Measurements from ENCODE around the gene FKBP7. TPM values are rescaled to one million over a fixed set of nuclear protein-coding genes. Genes with fewer than 3 reads are reported as not detected.

FKBP7 gene
- total and polyA plus RNA-seq, 2 of the 13 experiments (the other 11 are each of a cell fraction or from before 2014, with no cell fraction given): 12.4 to 14.8 TPM

- peak; percentile 67 for TF ChIP-seq ISL2 (CRISPR knock-in tag; IDR thresholded peaks at IDR 0.05)
- peak; percentile 93; the same call in 1 of the 2 replicates for TF ChIP-seq ZNF414 (CRISPR knock-in tag; IDR thresholded peaks at IDR 0.05)
- TF ChIP-seq ATRX (CRISPR knock-in tag; IDR thresholded peaks at IDR 0.05; ENCODE audit: borderline replicate concordance): no peak
- TF ChIP-seq ZEB1 (IDR thresholded peaks at IDR 0.05; ENCODE audit: insufficient replicate concordance, low read depth): no peak
- no peak for TF ChIP-seq DNMT3B (CRISPR knock-in tag; conservative IDR thresholded peaks at IDR 0.05)
- TF ChIP-seq KDM5A (IDR thresholded peaks at IDR 0.05; ENCODE audit: borderline replicate concordance, low read length): peak; percentile 75; the same call in 1 of the 2 replicates
- peak; percentile 98 for TF ChIP-seq PHF5A (CRISPR knock-in tag; IDR thresholded peaks at IDR 0.05; ENCODE audit: low read depth, unreplicated experiment)
- no peak for TF ChIP-seq PRDM4 (CRISPR knock-in tag; IDR thresholded peaks at IDR 0.05; ENCODE audit: borderline replicate concordance)
- TF ChIP-seq ZNF597 (CRISPR knock-in tag; IDR thresholded peaks at IDR 0.05): no peak
- no peak for TF ChIP-seq HMG20A (CRISPR knock-in tag; IDR thresholded peaks at IDR 0.05; ENCODE audit: borderline replicate concordance)
- peak; percentile 99 for TF ChIP-seq ZNF772 (CRISPR knock-in tag; IDR thresholded peaks at IDR 0.05)
- TF ChIP-seq ZBTB37 (CRISPR knock-in tag; IDR thresholded peaks at IDR 0.05): no peak
- TF ChIP-seq HMG20B (CRISPR knock-in tag; conservative IDR thresholded peaks at IDR 0.05): no peak; the same call in none of the 2 replicates
- TF ChIP-seq ZBTB8A (CRISPR knock-in tag; IDR thresholded peaks at IDR 0.05; ENCODE audit: borderline replicate concordance, low read depth): peak; percentile 93
- TF ChIP-seq THYN1 (CRISPR knock-in tag; IDR thresholded peaks at IDR 0.05; ENCODE audit: borderline replicate concordance, low read depth): 0 out of 2 replicates have a peak, but pooled peaks have one; percentile 77
- 0 out of 2 replicates have a peak, but pooled peaks have one; percentile 14 for TF ChIP-seq ZBTB34 (CRISPR knock-in tag; IDR thresholded peaks at IDR 0.05)
- no peak for TF ChIP-seq ZNF496 (CRISPR knock-in tag; IDR thresholded peaks at IDR 0.05; ENCODE audit: insufficient replicate concordance)
- TF ChIP-seq ATF7-NPFF (CRISPR knock-in tag; IDR thresholded peaks at IDR 0.05; ENCODE audit: low read depth): peak; percentile 82
- TF ChIP-seq ZNF224 (CRISPR knock-in tag; IDR thresholded peaks at IDR 0.05): no peak; the same call in 1 of the 2 replicates
- peak; percentile 65; the same call in 1 of the 2 replicates for TF ChIP-seq ZNF350 (CRISPR knock-in tag; IDR thresholded peaks at IDR 0.05; ENCODE audit: borderline replicate concordance, low read depth)
Observed at GRCh38 chr2:178450774-178451525, 27.4 kb downstream of the FKBP7 start, which contains the start of the genes PJVK and PRKRA (continued).
